ENCODE data around the gene CILP2.

Gene CILP2

DNA sequence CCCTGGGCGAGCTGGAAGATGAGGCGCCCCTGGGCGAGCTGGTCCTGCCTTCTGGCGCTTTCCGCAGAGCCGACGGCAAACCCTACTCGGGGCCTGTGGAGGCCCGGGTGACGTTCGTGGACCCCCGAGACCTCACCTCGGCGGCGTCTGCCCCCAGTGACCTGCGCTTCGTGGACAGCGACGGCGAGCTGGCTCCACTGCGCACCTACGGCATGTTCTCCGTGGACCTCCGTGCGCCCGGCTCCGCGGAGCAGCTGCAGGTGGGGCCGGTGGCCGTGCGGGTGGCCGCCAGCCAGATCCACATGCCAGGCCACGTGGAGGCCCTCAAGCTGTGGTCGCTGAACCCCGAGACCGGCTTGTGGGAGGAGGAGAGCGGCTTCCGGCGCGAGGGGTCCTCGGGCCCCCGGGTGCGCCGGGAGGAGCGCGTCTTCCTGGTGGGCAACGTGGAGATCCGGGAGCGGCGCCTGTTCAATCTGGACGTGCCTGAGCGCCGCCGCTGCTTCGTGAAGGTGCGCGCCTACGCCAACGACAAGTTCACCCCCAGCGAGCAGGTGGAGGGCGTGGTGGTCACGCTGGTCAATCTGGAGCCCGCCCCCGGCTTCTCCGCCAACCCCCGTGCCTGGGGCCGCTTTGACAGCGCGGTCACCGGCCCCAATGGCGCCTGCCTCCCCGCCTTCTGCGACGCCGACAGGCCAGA lies 6.3 kb downstream of the CILP2 start:
- no peak for DNase-seq (ENCODE audit: low read depth)

GRCh38 chr19:19544954-19545591 lies 7.0 kb downstream of the CILP2 start:
- DNase-seq (ENCODE audit: low read depth) = no peak

DNA sequence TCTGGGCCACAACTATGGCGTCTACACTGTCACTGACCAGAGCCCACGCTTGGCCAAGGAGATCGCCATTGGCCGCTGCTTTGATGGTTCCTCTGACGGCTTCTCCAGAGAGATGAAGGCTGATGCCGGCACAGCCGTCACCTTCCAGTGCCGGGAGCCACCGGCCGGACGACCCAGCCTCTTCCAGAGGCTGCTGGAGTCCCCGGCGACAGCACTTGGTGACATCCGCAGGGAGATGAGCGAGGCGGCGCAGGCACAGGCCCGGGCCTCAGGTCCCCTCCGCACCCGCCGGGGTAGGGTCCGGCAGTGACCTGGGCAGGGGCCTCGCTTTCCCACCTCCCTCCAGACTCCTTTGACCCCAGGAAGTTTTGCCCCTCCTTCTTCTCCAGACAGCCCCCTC lies 7.6 kb downstream of the CILP2 start:
- no peak for DNase-seq (ENCODE audit: low read depth)

DNA sequence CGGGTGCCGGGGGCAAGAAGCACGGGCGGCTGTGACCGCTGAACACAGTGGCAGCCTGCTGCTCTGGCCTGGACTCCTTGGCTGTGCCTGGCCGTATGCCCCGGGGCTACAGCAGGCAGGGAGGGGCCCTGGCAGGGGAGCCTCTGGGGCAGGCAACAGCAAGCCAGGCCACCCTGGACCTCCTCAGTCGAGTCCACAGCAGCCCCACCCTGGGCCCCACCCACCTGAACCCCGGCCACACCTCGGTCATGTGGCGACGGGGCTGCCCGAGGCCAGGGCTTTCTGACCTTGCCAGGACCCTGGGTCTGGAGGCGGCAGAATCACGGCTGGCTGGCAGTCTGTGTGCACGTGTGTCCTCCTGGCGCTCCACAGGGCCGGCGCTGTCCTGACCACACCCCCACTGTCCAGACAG lies 8.7 kb downstream of the CILP2 start:
- DNase-seq (ENCODE audit: low read depth) = no peak

- no peak for DNase-seq (ENCODE audit: low read depth)
These were observed 9.7 kb downstream of the CILP2 start for GRCh38 chr19:19547674-19548336.

- DNase-seq (ENCODE audit: low read depth) = no peak
These were observed 11.1 kb downstream of the CILP2 start for GRCh38 chr19:19548915-19549759.

- DNase-seq (ENCODE audit: low read depth) = no peak
These were observed 11.9 kb downstream of the CILP2 start for GRCh38 chr19:19549804-19550464.

GRCh38 chr19:19550485-19550929 lies 12.4 kb downstream of the CILP2 start:
- DNase-seq (ENCODE audit: low read depth) = no peak

- DNase-seq (ENCODE audit: low read depth) = no peak
These were observed 13.1 kb downstream of the CILP2 start for GRCh38 chr19:19550972-19551852.

DNA sequence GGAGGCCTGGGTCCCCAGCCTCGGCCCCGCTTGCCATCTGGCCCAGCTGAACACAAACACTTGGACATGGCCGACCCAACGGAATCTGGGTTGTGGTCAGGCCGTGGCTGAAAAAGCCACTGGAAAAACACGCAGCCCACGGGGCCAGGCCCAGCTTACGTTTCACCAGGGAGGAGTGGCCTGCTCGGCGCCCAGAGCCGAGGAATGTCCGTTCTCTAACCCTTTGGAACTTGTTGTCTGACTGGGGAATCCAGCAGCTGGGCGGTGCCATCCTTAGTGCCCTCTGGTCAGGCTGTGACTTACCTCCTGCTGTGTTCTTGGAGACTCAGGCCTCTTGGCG lies 13.8 kb downstream of the CILP2 start:
- no peak for DNase-seq (ENCODE audit: low read depth)

DNA sequence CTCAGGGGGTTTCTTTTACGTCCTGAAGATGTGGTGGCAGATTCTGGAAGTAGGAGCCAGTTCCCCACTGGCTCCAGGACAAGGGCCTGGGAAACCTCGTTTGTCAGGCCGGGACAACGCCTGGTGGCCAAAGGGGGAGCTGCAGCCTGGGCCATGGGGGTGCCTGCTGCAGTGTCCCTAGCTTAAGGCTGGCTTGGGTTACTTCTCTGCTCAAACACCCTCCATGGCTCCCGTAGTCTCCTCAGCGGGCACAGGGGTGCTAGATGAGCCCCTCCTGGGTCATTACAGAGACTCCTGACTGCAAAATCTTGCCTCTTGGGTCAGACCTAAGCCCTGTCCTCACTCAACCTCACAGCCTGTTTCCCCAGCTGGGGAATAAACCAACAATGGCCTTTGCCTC lies 14.7 kb downstream of the CILP2 start:
- no peak for DNase-seq (ENCODE audit: low read depth)

DNA sequence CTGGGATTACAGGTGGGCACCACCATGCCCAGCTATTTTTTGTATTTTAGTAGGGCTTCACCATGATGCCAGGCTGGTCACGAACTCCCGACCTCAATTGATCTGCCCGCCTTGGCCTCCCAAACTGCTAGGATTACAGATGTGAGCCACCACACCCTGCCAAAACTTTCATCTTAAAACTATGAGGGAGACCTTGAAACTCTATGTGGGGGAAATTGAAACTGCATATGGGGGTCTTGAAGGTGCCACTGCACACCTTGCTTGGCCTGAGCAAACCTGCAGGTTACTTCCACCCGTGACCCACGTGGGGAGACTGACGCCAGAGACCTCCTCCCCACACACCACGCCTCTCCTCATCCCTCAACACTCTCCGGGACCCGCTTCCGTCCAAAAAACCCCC lies 15.6 kb downstream of the CILP2 start:
- no peak for DNase-seq (ENCODE audit: low read depth)

DNA sequence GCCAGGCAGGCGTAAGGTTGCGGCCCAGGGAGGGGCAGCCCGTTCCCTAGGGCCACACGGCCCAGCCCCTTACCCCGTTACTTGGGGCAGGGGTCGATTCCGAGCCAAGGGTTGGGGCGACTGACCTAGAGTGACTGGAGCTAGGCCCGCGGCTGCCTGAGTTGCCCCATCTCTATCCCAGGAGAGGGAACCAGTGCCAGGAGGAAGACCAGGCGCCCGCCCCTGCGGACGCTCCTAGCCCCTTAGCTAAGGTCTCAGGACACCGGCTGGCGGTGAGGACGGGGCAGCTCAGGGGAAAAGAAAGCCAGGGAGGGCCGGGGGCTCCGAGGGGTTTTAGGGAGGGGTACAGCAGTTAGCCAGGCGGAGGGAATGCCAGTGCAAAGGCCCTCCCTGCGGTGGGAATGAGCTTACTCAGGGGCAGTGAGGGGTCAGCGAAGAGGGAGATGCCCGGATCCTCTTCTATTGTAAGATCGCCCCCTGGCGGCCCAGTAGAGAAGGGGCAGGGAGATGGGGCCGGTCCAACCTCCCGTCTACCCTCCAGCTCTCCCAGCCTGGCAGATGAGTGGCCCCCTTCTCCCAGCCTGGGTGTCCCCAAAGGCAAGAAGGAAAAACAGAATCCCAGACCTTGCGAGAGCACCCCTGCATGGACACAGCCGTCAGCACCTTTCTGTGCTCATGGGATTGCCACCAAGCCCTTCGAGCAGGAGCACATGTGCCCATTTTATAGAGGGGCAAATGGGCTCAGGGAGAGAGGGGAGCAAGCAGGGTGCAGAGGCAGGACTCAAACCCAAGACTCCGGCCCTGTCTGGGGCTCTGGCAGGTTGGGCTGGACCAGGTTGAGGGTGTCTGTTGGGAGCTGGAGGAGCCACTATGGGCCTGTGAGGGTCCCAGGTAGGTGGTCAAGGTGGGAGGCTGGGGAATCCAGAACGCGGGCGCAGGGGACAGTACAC lies 16.3 kb downstream of the CILP2 start:
- DNase-seq (ENCODE audit: low read depth) = no peak

GRCh38 chr19:19558055-19558454 lies 20.0 kb downstream of the CILP2 start:
- no peak for DNase-seq (ENCODE audit: low read depth)

GRCh38 chr19:19558636-19559035 lies 20.6 kb downstream of the CILP2 start:
- no peak for DNase-seq (ENCODE audit: low read depth)

DNA sequence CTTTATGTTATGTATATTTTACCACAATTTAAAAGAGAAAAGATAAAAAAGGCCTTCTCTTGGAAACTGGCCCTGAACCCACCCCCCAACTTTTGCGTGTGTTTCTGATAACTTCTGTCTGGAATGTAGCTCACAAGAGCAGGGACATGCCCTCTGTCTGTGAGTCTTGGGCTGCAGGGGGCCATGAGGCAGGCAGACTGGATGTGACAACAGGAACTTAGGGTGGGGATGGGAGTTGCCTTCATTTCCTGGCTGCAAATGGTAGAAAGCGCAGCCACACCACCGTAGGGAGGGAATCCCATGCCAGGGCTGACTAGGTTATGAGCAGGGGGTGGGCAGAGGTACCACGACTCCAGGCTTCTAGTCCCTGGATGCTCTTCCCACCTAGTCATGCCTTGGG lies 21.9 kb downstream of the CILP2 start:
- no peak for DNase-seq (ENCODE audit: low read depth)

DNA sequence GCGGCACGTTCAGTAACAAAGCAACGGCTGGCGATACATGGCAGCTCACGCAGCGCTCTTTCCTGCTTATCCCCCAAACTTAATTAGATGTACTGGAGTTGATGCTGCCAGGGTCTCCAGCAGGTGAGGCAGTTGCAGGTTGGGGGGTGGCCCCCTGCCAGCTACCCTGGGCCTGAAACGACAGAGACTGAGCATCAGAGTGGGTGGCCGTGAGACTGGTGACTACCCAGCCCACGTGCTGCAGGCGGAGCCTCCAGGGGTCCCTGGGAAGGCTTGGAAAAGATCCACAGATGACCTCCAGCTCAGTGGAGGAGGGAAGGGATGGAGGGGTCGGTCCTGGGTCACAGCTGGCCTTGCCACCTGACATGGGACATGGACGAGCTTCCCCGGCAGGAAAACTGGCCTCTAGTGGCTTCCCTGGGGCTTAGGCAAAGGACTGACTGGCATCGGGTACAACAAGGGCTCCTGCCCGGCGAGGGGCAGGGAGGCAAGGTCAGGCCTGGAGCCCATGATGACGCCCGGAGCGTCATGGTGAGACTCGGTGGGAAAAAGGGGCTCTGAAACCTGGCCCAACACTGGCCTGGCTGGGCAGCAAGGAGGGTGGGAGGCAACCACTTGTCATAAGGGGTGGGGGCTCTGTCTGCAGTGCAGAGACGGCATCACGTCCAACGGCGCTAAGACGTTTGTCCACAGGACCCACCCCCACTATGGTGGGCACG lies 24.0 kb downstream of the CILP2 start:
- no peak for DNase-seq (ENCODE audit: low read depth)

GRCh38 chr19:19562665-19563347 lies 24.7 kb downstream of the CILP2 start:
- no peak for DNase-seq (ENCODE audit: low read depth)
